Lung (tissue), 12 donors: ENCODE results near the gene BACE2. TPM values are rescaled to one million over a fixed set of nuclear protein-coding genes. Genes with fewer than 3 reads are reported as not detected.

Source experiments
- ATAC-seq: fragments of 200-7000 bp; cut with Tn5 transposase; one replicate; pipeline ENCODE4 v1.9.1; 2020; ENCODE audit warnings: moderate number of reproducible peaks; ENCODE audit not compliant: insufficient read depth, low FRiP score
- DNase-seq, 3 donors: peaks; one replicate each; pipeline ENCODE4 v3.0.0-alpha.2; 2013 to 2017
- H3K27ac ChIP-seq, 2 donors: one replicate each; pipeline ENCODE4 v1.5.1; 2013; ENCODE audit warnings: mild to moderate bottlenecking in 2 of 2, moderate library complexity in 2 of 2, control low read depth in 1 of 2, inconsistent platforms in 1 of 2, low read depth in 1 of 2, low read length in 1 of 2
- H3K27me3 ChIP-seq, 3 donors: one replicate each; pipeline ENCODE4 v1.5.1; 2013; ENCODE audit warnings: low read length in 2 of 3; ENCODE audit not compliant: control insufficient read depth in 3 of 3, insufficient read depth in 3 of 3
- H3K36me3 ChIP-seq, 4 donors: one replicate each; pipeline ENCODE4 v1.5.1; 2013; ENCODE audit warnings: low read length in 4 of 4, mild to moderate bottlenecking in 1 of 4, moderate library complexity in 1 of 4; ENCODE audit not compliant: control insufficient read depth in 4 of 4, insufficient read depth in 4 of 4
- H3K4me1 ChIP-seq, 5 donors: one replicate each; pipeline ENCODE4 v1.5.1; 2013; ENCODE audit warnings: low read length in 5 of 5, mild to moderate bottlenecking in 2 of 5, moderate library complexity in 1 of 5; ENCODE audit not compliant: control insufficient read depth in 5 of 5, insufficient read depth in 5 of 5
- H3K4me3 ChIP-seq: one replicate; pipeline ENCODE4 v1.5.1; 2013; ENCODE audit warnings: mild to moderate bottlenecking, control low read depth, moderate library complexity
- H3K9ac ChIP-seq, 2 donors: one replicate each; pipeline ENCODE4 v1.5.1; 2013; ENCODE audit warnings: low read length in 2 of 2, control low read depth in 1 of 2; ENCODE audit not compliant: insufficient read depth in 1 of 2
- H3K9me3 ChIP-seq, 4 donors: one replicate each; pipeline ENCODE4 v1.5.1; 2013; ENCODE audit warnings: low read length in 3 of 4, mild to moderate bottlenecking in 1 of 4, moderate library complexity in 1 of 4; ENCODE audit not compliant: control insufficient read depth in 4 of 4, insufficient read depth in 3 of 4
- WGBS, 2 donors: extraction: QIAGEN DNeasy Blood & Tissue Kit; methylation state at CpG; one replicate each; pipeline ENCODE4 v1.1.7; 2013; 5-methylcytosine and 5-hydroxymethylcytosine counted together
- polyA plus RNA-seq, 2 donors: library from polyadenylated mRNA; stranded (reverse); fragments of 200-250 nt; gene quantifications; one replicate each; pipeline ENCODE4 v1.2.1, GENCODE V29; 2013
- total RNA-seq, 2 donors: library from RNA; depleted of rRNA in 1 of 2; stranded (reverse); fragments of >200 nt in 1 of 2; gene quantifications; one replicate each; pipeline ENCODE4 v1.2.1, GENCODE V29; 2014 to 2021
- TF ChIP-seq, protein P1 (sequence below): IDR thresholded peaks from 2 replicates; pipeline ENCODE4 v1.5.1; 2012; ENCODE audit warnings: mild to moderate bottlenecking; ENCODE audit errors: control extremely low read depth, extremely low read depth
- donor health status: control.
- donor health status: control.
- donor health status: Bipolar disorder and iron deficiency.
- donor health status: healthy.
- donor health status: DM: yes; HTN: yes; CAD: no.

BACE2 gene
- total and polyA plus RNA-seq, 4 donors: 9.3 to 49.9 (median 33.8) TPM

DNA sequence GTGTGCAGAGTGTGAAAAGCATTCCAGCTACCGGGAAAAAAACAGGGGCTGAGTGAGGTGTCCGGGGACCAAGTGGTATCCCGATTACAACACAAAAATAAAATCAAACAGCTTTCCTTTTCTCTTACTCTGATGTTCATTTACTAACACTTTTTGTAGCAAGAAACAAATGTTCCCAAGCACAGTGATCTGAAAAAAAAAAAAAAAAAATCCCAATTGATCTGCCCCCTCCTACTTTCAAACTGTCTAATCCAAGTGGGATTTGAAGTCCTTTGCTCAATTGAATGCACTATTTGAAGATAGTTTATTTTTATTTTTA, 1.3 kb downstream of the BACE2 start:
- ATAC-seq: no peak
- Histone ChIP-seq H3K9ac (peak overlapping the region in 1 of 2 donors; percentile 34), H3K36me3 (no peaks in the 10 kb centered on the region), H3K4me1 (peaks cover 3 to 20% (median 8%) of the 10 kb centered on the region in 5 donors), H3K4me3 (peak overlapping the region; percentile 32), H3K9me3 (no peaks in the 10 kb centered on the region), H3K27me3 (no peaks in the 10 kb centered on the region), H3K27ac (peak overlapping the region in 1 of 2 donors; percentile 46)
- no peak for DNase-seq
- 2 to 3% methylated on average over 3 of the region's 3 CpGs for WGBS, 2 donors
- TF ChIP-seq, protein P1, sequence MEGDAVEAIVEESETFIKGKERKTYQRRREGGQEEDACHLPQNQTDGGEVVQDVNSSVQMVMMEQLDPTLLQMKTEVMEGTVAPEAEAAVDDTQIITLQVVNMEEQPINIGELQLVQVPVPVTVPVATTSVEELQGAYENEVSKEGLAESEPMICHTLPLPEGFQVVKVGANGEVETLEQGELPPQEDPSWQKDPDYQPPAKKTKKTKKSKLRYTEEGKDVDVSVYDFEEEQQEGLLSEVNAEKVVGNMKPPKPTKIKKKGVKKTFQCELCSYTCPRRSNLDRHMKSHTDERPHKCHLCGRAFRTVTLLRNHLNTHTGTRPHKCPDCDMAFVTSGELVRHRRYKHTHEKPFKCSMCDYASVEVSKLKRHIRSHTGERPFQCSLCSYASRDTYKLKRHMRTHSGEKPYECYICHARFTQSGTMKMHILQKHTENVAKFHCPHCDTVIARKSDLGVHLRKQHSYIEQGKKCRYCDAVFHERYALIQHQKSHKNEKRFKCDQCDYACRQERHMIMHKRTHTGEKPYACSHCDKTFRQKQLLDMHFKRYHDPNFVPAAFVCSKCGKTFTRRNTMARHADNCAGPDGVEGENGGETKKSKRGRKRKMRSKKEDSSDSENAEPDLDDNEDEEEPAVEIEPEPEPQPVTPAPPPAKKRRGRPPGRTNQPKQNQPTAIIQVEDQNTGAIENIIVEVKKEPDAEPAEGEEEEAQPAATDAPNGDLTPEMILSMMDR: no peak

DNA sequence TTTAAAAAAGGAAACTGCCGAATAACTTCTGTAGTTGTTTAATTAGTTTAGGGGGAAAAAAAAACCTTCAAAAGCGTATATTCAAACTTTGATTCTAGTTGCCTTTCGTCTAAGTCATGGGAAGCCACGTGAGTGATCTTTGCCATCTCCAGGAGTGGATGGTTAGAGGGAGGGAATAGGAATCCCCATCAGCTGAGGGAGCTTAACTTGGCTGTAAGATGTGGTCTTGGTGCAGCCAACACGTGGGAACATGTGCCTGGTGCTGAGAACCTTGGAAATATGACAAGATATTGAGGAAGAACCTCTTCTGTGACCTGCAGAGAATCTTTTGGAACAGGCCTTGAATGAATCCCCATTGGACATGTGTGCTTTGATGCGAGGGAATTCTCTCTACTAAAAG, 1.7 kb downstream of the BACE2 start:
- no peak for DNase-seq
- Histone ChIP-seq H3K9me3 (no peaks in the 10 kb centered on the region), H3K9ac (peak overlapping the region in 1 of 2 donors; percentile 34), H3K36me3 (no peaks in the 10 kb centered on the region), H3K27me3 (no peaks in the 10 kb centered on the region), H3K27ac (no peak overlapping the region), H3K4me3 (no peak overlapping the region), H3K4me1 (peaks cover 3 to 20% (median 8%) of the 10 kb centered on the region in 5 donors)
- no peak for ATAC-seq
- TF ChIP-seq, protein P1: no peak
- WGBS, 2 donors: 81 to 87% methylated on average over 6 of the region's 6 CpGs

DNA sequence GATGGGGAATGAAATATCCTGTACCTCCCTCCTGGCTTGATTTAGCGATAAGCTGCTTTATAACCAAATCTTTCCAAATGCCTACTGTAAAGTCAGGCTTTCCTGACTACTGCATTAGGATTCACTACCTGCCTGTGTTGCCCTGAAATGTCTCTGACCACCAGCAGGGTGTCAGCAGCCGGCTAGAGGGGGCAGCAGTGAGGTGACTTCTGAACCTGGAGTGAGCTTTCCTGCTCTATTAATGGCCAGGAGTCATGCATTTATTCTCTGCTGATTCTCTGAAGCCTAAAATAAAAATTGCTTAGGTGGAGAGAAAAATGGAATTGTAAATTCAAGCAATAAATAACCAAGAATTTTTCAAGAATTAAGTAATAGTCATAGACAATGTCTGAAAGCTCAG, 2.5 kb downstream of the BACE2 start:
- no peak overlapping the region for H3K4me3 ChIP-seq
- no peaks in the 10 kb centered on the region for H3K27me3 ChIP-seq
- H3K36me3 ChIP-seq: no peaks in the 10 kb centered on the region
- DNase-seq (peak; percentile 21 to 48 (median 42)), ATAC-seq (no peak)
- TF ChIP-seq, protein P1: no peak
- no peak overlapping the region for H3K9ac ChIP-seq
- peaks cover 3 to 20% (median 8%) of the 10 kb centered on the region in 5 donors for H3K4me1 ChIP-seq
- WGBS, 2 donors: 38 to 41% methylated on average over 2 of the region's 2 CpGs
- H3K27ac ChIP-seq: no peak overlapping the region
- no peaks in the 10 kb centered on the region for H3K9me3 ChIP-seq
